ENCODE results near the gene MYL10.
"Not testable (repeated sequence)": the region's sequence is repeated elsewhere in the genome, so short reads cannot be mapped to it uniquely, and the experiment has no call there.

Gene MYL10

GRCh38 chr7:101650579-101651081 is 21.5 kb upstream of the MYL10 start:
- no peak for DNase-seq

- not testable (repeated sequence) for DNase-seq
These were observed 18.8 kb upstream of the MYL10 start for GRCh38 chr7:101647876-101648275.

DNA sequence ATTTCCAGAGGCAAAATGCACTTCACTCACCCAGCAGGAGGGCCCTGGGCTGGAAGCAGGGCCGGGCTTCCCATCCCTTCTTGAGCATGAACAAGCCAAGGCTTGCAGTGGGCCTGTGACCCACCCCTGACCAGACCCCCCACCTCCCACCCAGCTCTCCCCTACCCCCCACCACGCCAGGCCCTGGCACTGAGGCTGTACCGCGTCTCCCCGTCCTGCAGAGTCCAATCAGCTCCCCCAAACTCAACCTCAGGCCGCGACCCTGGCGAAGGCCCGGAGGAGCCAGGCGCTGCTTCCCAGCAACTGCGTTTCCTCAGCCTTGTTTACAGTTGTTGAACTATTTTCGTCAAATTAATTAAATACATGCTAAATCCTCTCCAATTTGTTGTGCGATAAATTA is 16.9 kb upstream of the MYL10 start:
- no peak for DNase-seq

GRCh38 chr7:101644879-101645278 is 15.8 kb upstream of the MYL10 start:
- no peak for DNase-seq

- not testable (repeated sequence) for DNase-seq
These were observed 10.0 kb upstream of the MYL10 start for GRCh38 chr7:101639127-101639526.

DNA sequence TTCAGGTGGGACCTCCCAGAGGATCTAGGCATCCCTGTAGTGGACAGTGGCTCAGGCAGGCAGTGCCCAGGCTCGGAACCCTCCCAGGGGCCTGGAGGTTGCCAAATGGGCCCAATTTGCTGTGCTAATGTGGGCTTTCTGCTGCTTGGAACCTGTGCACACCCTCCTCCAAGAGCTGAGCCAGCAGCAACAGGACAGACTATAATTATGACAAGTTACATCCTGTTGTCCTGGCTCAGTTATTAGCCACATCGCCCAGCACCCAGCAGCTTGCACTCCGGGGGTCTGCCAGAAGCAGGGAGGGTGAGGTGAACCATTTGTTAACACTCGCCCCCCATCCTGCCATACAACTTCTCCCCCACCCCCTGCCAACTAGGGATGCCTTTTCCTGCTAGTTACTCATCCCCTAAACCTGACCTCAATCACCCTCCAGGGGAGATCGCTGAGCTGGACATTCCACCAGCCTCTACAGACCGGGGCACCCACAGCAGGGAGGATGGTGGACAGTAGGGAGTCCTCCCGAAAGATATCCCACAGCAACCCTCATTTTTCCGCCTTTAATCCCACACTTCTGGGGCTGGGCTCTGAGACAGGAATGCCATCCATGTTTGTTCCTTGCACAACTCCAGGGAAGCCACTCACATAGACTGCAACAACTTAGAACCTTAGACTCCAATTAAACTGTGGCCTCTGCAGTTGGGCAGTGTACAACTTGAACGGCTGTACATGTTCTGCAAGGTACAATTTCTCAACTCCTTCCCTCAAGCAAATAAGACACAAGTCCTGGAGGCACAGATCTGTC is 7.9 kb upstream of the MYL10 start:
- DNase-seq: no peak

- no peak for DNase-seq
These were observed 6.4 kb upstream of the MYL10 start for GRCh38 chr7:101635484-101635883.

- DNase-seq: no peak
These were observed 5.2 kb upstream of the MYL10 start for GRCh38 chr7:101634196-101634717.

- DNase-seq: no peak
These were observed 4.4 kb upstream of the MYL10 start for GRCh38 chr7:101633511-101633910.

GRCh38 chr7:101632641-101633040 is 3.5 kb upstream of the MYL10 start:
- DNase-seq: no peak

GRCh38 chr7:101631224-101631714 is 2.2 kb upstream of the MYL10 start:
- DNase-seq: no peak

- no peak for DNase-seq
These were observed 1.5 kb upstream of the MYL10 start for GRCh38 chr7:101630591-101630990.

DNA sequence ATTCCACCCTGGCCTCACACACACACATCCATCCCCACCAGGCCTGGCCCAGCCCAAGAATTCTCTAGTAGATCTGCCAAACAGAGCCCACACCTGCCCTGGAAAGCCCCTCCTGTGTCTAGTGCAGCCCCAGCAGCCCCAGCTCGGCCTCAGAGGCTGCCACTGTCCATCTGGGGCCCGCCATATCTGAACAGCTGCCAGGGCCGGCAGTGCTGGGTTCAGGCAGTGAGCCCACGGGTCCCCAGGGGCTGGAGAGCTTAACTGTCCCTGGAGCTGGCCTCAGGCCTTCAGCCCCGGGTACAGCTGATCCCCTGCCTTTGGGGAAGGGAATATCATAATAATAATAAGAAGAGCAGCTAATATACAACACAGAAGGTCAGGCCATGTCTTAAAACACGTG is 574 bp downstream of the MYL10 start:
- DNase-seq: no peak

DNA sequence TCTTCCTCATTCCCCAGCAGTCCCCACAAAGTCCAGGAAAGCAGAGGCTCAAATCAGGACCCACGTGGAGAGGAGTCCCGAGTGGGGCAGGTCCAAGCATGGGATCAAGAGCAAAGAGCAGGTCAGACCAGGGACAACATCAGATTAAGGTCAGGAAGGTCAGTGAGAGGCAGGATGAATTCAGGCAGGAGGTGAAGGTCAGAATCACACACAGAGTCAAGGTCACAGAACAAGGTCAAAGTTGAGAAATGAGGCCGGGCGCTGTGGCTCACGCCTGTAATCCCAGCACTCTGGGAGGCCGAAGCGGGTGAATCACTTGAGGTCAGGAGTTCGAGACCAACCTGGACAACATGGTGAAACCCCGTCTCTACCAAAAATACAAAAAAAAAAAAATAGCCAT is 2.3 kb downstream of the MYL10 start:
- DNase-seq: no peak

- no peak for DNase-seq
These were observed 2.9 kb downstream of the MYL10 start for GRCh38 chr7:101626069-101626671.

DNA sequence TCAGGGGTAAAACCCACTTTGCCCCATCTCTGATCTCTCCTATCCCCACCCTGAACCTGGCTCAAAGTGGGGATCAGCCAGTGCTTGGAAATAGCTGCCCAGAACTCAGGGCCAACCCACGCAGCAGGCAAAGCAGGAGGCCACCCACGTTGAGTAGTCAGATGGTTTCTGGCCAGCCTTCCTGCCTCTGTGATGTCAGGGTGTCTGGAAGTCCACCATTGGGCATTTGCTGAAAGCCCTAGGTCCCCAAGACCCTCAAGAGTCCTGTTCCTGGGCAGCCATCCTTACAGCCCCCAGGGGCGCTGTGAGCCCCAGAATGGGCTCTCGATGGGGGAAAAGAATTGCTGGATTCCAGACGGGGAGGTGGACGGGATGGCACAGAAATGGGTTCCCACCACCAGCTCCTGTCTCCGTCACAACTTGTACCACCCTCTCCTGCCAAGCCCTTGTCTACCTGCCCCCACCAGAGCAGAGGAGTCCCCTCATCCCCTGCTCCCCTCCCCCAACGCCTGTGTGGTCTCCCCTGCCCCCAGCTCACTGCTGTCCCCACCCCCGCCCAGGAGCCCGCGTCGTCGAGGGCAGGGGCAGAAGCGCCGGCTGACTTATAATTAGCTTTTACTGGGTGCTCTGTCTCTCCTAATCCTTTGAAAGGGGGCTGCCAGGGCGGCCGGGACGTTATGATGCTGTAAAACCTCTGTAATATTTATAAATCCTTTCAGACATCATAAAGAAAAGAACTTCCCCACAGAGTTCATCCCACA is 3.9 kb downstream of the MYL10 start:
- DNase-seq: no peak

GRCh38 chr7:101624246-101625001 is 4.7 kb downstream of the MYL10 start:
- no peak for DNase-seq

DNA sequence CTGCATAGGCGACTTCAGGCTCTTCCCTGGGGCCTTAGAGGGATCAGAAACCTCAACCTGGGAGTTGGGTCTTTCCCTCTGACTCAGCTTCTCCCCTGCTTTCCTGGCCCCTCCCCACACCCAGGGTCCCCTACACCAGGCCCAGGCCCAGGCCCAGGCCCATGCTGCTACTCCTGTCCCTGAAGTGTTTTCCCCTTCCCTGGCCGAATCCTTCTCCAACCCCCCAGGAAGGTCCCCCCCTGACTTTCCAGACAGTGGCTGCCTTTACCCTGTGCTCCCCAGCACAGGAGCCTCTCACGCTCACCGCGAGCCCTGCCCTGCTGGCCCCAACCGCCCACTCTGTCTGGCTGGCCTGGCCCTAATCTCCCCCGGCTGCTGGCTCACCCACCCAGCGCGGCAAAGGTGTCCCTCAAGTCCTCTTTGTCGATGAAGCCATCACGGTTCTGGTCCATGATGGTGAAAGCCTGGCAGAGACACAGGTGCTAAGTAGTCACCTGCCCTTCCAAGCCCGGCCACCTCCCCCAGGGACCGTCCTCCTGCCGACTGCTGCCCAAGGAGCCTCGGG is 6.4 kb downstream of the MYL10 start:
- DNase-seq: no peak

DNA sequence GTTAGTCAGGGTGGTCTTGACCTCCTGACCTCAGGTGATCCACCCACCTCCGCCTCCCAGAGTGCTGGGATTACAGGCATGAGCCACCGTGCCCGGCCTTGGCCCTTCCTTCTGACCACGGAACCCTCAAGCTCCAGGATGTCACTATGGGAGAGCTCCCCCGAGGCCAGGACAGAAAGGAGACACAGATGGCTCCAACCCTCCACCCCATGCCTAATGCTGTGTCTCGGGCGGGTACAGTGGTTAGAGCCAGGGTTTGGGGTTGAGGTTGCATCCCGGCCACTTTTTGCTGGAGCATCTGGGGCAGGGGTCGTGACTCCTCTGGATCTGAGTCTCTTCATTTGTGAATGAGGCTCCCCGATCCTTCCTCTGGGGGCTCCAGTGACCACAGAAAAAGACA is 8.1 kb downstream of the MYL10 start:
- DNase-seq: no peak

DNA sequence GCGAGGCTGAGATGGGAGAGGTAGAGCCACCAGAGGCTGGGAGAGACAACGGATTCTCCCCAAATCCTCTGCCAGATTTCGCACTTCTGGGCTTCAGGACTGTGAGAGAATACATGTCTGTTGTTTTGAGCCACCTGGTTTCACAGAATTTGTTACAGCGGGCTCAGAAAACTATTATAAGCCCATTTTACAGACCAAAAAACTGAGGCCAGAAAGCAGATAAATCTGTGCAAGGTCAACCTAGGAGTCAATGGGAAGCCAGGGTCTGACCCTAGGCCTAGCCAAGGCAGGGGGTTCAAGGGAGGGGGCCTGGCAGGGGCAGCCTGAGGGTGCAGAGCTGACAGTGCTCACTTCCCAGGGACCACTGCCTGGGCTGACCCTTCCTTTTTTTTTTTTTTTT is 8.7 kb downstream of the MYL10 start:
- no peak for DNase-seq

DNA sequence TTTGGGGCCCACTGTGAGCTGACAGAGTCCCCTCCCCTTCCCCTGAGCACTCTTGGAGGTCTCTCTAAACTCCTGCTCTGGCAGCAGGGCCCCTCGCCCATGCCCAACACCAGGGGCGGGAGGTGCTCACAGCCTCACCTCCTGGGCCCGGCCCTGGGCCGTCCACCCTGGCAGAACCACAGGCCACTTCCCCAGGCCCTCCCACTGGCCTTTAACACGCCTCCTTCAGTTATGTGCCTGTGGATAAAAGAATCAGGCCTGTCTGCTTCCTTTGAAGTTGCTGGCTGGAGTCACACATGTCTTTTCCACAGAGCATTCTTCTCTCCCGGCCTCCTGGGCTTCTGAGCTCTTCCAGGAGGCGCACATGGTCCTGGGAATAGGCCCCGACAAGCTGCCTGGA is 10.2 kb downstream of the MYL10 start:
- no peak for DNase-seq

GRCh38 chr7:101618207-101618839 is 10.8 kb downstream of the MYL10 start:
- no peak for DNase-seq
